Cortex of kidney (tissue), 1 donor: Measurements from ENCODE around the gene CEACAM19.
"Not testable (repeated sequence)": the region's sequence is repeated elsewhere in the genome, so short reads cannot be mapped to it uniquely, and the experiment has no call there.

Experiments used
- DNase-seq: peaks from one replicate; lab custom pipeline; 2025; lab: John Stamatoyannopoulos, UW

CEACAM19 gene

DNA sequence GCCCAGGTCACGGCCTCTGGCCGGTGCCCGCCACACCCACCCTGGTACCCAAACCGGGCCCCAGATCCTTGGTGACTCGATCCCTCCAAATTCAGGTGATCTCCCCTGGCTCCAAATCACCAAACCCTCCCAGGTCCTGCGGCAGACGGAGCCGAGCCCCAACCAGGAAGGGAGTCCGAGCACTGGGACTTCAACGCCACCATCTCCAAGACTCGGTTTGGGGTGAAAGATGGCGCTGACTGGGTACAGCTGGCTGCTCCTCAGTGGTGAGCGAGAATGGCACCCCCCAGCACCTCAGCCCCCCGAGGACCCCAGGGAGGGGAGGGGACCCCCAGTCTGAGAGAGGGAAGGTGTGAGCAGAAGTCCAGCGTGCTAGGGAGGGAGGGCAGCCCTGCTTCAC lies 29.9 kb downstream of the CEACAM19 start:
- no peak for DNase-seq

DNA sequence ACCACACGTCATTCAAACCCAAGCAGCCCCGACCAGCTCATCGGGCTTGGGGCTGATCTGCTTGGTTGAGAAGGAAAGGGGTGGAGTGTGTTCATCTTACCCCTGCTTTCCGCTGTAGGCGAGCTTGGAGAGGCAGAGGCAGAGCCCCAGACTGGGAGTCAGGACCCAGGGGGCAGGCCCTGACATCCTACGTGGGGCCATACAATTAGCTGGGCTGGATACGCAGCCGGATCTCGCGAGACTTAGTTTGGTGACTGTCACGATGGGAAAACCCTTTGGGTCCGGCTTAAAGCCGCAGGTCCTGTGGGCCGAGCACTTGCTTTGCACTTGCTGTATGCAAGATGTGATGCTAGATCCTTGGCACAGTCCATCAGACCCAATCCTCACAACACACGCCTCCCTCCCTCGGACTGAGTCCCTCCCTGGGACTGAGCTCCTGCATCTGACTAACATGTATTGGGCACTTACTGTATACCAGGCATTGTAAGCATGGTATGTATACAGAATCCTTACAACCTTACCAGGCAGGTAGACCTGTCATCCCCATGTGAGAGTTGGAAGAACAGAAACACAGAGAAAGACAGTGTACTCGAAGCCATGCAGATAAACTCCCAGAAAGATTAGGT lies 31.4 kb downstream of the CEACAM19 start:
- DNase-seq = no peak

DNA sequence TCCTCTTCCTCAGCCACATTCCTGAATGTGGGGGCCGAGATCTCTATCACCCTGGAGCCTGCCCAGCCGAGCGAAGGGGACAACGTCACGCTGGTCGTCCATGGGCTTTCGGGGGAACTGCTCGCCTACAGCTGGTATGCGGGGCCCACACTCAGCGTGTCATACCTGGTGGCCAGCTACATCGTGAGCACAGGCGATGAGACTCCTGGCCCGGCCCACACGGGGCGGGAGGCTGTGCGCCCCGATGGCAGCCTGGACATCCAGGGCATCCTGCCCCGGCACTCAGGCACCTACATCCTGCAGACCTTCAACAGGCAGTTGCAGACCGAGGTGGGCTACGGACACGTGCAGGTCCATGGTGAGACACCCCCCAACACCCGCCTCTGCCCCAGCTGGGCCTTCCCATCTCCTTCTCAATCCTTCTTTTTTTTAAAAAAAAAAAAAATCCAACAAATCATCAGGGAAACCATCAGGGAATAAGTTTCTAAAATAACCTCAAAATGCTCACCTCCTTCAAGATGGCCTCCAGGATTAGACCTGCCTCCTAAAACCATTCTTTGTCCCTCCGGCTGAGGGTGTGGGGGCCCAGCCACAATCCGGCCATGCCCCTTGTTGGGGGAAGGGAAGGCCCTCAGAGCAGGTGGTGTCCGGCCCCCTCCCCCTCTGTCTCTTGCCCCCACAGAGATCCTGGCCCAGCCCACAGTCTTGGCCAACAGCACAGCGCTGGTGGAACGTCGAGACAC lies 32.2 kb downstream of the CEACAM19 start:
- DNase-seq = no peak

DNA sequence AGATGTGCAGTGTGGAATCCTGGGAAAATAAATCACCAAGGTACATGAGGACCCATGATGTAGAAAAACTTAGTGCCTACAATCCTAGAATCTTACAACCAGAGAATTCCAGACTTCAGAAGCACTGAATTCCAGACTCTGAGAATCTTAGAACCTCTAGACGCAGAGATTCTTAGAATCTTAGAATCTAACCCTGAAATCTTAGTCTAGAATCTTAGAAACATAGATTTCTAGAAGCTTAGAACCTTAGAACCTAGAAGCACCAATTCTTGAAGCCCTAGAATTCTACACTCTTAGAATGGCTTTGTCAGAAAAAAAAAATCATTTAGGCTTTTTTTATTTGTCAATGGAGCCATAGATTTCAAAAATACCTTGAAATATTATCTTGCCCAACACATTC lies 33.7 kb downstream of the CEACAM19 start:
- no peak for DNase-seq

DNA sequence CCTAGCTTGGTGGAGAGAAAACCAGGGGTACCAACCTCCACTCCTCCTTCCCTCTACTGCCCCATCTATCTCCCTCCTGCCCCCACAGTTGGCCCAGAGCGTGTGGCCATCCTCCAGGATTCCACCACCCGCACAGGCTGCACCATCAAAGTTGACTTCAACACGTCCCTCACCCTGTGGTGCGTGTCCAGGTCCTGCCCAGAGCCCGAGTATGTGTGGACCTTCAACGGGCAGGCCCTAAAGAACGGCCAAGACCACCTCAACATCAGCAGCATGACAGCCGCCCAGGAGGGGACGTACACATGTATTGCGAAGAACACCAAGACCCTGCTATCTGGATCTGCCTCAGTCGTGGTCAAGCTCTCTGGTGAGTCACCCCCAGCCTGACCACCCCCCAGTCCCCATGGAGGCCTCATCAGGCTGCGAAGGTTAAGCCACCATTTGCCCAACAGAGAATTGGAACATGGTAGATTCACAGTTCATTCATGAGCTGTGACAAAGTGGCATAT lies 34.3 kb downstream of the CEACAM19 start:
- no peak for DNase-seq

DNA sequence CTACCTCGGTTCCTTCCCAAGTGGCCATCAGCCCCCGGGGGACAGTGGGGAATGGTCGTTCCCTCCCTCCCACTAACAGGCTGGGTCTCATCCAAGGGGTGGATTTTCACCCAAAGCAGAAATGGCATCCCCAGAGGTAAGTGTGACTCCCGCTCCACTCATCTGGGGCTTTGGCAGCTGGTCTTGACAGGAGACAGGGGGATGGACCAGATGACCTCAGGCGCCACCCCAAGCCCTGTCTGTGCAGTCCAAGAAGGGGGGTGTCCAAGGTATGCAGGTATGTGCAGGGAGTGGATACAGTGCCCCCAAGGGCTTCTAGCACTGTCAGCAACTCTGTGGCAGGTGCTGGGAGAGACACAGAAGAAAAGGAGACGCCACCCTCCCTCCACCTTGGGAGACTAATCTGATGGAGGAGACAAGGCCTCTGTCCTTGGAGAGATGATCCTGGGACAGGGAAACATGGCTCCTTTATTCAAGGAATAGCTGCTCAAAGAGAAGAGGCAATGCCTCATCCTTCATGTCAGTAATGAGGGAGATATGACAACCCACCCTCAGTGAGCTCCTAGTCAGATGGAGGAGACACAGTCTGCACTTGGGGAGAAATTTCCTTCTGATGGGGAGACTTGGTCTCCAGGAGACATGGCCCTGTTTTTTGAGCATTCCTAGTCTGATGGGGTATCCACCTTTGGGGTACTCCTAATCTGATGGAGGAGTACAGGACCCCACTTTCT lies 35.4 kb downstream of the CEACAM19 start:
- no peak for DNase-seq

DNA sequence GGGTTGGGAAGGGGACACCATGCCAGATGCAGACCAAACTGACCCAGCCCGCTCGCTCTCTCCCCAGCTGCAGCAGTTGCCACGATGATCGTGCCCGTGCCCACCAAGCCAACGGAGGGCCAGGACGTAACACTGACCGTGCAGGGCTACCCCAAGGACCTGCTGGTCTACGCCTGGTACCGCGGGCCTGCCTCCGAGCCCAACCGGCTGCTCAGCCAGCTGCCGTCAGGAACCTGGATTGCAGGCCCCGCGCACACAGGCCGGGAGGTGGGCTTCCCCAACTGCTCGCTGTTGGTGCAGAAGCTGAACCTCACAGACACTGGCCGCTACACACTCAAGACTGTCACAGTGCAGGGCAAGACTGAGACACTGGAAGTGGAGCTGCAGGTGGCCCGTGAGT lies 36.5 kb downstream of the CEACAM19 start:
- DNase-seq = no peak

DNA sequence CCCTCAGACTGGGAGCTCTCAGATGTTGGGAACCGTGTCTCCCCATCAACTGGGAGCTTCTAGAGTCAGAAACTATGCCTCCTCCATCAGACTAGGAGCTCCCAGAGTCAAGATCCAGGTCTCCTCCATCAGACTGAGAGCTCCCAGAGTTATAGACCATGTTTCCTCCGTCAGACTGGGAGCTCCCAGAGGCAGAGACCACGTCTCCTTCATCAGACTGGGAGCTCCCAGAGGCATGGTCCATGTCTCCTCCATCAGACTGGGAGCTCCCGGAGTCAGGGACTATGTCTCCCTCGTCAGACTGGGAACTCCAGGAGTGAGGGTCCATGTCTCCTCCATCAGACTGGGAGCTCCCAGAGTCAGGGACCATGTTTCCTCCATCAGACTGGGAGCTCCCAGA lies 37.7 kb downstream of the CEACAM19 start:
- no peak for DNase-seq

DNA sequence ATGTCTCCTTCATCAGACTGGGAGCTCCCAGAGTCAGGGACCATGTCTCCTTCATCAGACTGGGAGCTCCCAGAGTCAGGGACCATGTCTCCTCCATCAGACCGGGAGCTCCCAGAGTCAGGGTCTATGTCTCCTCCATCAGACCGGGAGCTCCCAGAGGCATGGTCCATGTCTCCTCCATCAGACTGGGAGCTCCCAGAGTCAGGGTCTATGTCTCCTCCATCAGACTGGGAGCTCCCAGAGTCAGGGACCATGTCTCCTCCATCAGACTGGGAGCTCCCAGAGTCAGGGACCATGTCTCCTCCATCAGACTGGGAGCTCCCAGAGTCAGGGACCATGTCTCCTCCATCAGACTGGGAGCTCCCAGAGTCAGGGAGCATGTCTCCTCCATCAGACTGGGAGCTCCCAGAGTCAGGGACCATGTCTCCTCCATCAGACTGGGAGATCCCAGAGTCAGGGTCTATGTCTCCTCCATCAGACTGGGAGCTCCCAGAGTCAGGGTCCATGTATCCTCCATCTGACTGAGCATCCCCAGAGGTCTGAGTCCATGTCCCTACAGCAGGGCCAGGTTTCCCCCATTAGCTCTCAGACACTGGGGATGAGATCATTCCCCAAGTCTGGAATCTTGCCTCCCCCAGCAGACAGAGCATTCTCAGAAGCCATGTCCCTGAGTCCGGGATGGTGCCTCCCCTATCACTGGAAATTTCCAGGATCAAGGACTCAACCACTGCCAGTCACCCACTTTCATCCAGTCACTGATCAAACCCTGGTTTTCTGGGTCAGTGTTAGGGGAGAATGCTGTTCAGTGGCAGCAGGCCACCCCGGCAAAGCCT lies 38.4 kb downstream of the CEACAM19 start:
- DNase-seq = not testable (repeated sequence)

DNA sequence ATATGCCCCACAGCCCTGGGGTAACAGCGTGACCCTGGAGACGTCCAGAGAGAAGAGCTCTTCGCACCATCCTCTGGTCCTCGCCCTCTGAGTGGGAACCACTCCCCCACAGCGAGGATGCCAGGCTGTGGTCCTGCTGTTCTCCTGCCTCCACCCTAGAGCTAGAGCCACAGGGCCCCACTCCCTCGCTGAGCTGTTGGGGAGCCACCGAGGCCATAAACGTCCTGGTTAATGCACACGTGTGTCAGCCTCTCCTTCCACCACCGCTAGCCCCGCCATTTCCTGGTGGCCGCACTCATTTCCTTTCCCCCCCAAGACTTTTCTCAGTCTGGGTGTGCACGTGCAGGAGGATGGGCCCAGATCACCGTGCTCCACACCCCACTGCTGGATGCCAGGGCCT lies 39.2 kb downstream of the CEACAM19 start:
- no peak for DNase-seq

DNA sequence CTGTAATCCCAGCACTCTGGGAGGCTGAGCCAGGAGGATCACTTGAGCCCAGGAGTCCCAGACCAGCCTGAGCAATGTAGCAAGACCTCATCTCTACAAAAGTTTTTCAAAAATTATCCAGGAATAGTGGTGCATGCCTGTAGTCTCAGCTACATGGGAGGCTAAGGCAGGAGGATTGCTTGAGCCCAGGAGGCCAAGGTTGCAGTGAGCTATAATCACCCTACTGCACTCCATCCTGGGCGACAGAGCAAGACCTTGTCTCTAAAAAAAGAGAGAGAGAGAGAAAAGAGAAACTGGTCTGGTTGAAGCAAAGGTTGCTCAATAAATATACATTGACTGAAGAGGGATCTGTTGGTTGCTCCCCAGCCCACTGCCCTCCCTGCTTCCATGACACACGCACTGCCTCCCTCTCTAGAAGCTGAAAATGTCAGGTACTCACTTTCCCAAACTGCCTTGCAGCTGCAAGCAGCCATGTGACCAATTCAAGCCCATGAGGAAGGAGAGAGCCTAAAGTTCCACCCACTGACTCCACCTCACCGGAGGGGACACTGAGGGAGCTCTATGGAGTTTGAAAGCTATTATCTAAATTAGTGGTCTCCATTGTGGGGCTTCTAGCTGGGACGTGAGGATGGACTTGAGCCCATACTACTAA lies 41.7 kb downstream of the CEACAM19 start:
- no peak for DNase-seq

DNA sequence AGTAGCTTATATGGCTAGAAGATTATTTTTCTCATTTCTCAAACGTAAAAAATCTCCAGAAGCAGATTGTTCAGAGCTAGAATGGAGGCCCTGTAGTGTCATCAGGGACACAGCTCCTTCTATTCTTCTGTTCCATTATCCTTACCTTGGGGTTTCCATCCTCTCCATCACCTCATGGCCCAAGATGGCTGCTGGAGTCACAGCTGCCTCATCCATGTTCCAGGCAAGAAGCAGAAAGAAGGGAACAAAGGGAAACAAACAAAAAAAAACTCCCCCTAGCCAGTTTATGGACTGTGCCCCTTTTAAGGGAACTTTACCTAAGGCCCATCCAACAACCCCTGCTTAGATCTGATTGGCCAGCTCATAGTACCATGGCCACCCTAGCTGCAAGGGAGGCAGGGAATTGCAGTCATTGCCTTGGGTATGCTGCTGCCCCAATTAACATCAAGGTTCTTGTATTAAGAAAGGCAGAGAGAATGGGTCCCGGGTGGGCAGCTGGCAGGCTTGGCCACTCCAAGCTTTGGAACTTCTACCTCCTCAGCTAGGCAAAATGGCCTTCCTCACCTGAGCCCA lies 43.4 kb downstream of the CEACAM19 start:
- DNase-seq = no peak

DNA sequence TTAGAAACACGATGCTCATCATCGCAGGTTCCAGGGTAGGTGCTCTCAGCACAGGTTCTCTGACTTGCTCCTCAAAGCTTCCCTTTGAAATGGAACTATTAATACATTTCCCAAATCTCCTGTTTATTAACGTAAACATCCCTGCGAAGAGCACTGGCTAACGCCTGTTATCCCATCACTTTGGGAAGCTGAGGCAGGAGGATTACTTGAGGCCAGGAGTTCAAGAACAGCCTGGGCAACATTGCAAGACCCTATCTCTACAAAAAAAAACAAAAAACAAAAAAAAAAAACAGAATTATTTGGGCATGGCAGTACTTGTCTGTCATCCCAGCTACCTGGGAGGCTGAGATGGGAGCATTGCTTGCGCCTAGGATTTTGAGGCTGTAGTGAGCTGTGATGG lies 46.3 kb downstream of the CEACAM19 start:
- DNase-seq = no peak

DNA sequence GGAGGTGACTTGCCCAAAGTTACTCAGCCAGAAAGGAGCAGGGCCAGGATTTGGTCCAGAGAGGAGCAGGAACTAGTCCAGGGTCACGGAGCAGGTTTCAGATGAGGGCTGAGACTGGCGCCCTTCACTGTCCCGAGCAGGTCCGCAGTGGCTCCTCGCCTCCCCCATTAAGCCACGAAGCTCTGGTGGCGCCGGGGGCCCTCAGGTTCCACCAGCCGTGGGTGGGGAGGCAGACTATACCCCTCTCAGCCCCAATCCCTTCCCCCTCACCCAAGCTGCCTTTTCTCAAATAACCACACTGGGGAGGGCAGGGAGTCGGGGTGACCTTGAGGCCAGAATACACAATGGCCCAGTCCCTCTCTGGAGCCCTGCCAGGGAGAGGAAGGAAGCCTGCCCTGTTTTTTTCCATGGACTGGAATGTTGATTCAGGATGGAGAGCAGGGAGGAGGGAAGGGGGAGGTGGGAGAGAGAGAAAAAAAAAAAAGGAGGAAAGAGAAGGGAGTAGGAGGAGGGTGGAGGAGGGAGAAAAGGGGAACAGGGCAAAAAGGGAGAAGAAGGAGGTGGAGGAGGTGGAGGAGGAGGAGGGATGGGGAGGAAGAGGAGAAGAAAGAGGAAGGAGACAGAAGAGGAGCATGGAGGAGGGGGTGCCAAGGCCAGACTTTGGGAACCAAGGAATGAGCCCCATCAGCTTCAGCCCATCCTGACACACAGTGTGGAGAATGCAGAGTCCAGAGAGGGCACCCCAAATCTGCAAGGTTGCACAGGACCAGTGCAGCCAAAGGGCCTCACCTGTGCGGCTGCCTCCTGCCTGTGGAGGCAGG lies 47.4 kb downstream of the CEACAM19 start:
- no peak for DNase-seq

DNA sequence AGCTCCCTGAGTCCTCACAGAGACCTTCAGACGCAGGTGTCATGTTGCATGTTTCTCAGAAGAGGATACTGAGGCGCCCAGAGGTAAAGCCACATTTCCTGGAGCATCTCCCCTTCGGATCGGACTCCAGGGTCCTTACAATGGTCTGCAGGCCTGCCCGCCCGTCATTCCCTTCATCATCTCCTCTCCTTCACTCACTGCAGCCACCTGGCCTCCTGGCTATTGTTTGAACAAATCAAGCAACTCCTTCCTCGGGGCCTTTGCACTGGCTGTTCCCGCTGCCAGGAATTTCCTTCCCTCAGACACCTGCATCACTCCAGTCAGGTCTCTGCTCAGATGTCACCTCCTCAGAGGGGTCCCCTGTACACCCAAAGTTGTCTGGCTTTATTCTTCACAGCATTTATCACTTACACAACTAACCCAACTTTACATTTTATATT lies 48.0 kb downstream of the CEACAM19 start:
- DNase-seq = no peak

DNA sequence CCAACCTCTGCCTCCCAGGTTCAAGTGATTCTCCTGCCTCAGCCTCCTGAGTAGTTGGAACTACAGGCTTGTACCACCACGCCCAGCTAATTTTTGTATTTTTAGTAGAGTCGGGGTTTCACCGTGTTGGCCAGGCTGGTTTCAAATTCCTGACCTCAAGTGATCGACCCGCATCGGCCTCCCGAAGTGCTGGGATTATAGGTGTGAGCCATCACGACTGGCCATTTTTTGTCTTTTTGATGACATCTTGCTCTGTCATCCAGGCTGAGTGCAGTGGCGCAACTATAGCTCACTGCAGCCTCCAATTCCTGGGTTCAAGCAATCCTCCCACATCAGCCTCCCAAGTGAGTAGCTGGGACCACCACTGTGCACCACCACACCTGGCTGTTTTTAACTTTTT lies 49.1 kb downstream of the CEACAM19 start:
- not testable (repeated sequence) for DNase-seq

DNA sequence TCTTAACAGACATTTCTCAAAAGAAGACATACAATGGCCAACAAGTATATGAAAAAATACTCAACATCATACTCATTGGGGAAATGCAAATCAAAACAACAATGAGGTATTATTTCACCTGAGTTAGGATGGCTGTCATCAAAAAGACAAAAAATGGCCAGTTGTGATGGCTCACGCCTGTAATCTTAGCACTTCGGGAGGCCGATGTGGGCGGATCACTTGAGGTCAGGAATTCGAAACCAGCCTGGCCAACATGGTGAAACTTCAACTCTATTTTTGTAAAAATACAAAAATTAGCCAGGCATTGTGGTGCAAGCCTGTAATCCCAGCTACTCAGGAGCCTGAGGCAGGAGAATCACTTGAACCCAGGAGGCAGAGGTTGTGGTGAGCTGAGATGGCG lies 49.7 kb downstream of the CEACAM19 start:
- no peak for DNase-seq

DNA sequence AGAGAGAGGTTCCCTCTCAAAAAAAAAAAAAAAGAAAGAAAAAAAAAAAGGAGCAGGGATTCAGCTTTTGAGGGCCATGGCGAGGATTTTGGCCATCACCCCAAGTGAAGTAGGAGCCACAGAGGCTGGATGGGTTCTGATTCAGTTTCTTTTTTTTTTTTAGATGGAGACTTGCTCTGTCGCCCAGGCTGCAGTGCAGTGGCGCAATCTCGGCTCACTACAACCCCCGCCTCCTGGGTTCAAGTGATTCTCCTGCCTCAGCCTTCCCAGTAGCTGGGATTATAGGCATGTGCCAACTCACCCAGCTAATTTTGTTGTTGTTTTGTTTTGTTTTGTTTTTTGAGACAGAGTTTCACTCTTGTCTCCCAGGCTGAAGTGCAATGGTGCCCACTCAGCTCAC lies 50.1 kb downstream of the CEACAM19 start:
- not testable (repeated sequence) for DNase-seq

DNA sequence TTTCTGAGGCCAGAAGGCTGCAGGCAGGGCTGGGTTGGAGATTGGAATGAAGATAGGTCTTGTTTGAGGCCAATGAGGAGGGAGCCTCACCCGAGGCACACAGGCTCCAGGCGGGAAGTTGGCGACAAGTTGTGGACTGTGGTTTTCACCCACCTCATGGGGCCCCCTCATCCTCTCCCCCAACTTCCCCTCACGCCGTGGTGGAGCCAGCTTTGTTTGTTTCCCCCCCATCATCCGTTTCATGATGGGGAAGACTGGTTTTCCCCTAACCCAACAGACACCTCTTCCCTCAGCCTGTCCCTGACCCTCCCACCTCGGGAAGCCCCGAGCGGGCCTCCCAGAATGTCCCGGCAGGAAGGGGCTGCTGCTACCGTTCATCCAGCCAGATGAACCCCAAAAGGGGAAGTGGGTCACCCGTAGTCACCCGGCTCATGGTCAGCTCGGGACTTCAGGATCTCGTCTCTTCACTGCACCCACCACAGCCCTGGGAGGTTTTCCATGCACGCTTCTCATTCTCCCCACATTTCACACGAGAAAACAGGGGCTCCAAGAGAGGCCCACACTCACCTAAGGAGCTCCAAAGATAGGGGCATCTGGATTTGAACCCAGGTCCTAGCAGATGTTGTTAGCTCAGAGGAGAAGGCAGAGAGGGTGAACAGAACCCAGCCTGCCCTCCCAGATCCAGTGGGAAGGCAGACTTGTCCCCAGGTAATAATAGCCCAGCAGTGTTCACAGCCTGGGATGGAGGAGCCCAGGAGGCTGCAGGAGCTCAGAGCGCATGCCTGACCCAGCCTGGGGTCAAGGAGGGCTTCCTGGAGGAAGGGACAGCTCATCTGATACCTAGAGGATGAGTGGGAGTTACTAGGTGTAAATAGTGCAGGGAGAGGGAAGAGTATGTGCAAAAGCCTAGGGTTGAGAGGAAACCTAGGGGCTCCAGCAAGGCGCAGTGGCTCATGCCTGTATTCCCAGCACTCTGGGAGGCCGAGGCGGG lies 51.1 kb downstream of the CEACAM19 start:
- no peak for DNase-seq
